ENCODE measurements around the gene RAB27A. TPM values are rescaled to one million over a fixed set of nuclear protein-coding genes. Genes with fewer than 3 reads are reported as not detected.

Gene RAB27A
- total and polyA plus RNA-seq, 2 donors (not counting 3 experiments of a cell fraction or from before 2014, with no cell fraction given), result 7.3 to 30.9 TPM

GRCh38 chr15:55245059-55245458, 44.6 kb downstream of the RAB27A start:
- TF ChIP-seq MYC (IDR thresholded peaks at IDR 0.05; ENCODE audit: low read depth, low read length), result no peak
- no peak for TF ChIP-seq JUN (IDR thresholded peaks at IDR 0.05; ENCODE audit: borderline replicate concordance, insufficient read depth, insufficient read length, low read depth)
- TF ChIP-seq GATA2 (IDR thresholded peaks at IDR 0.05; ENCODE audit: insufficient read depth, insufficient read length, low read depth, low read length), result no peak
- TF ChIP-seq POLR2AphosphoS5 (IDR thresholded peaks at IDR 0.05; ENCODE audit: insufficient read depth, low read depth, low read length), result no peak
- TF ChIP-seq, protein P1, sequence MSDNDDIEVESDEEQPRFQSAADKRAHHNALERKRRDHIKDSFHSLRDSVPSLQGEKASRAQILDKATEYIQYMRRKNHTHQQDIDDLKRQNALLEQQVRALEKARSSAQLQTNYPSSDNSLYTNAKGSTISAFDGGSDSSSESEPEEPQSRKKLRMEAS (IDR thresholded peaks at IDR 0.05; ENCODE audit: insufficient read depth, insufficient read length), result no peak
- no peak for TF ChIP-seq POLR2A (IDR thresholded peaks at IDR 0.05; ENCODE audit: low read depth, low read length)
- TF ChIP-seq, protein P2, sequence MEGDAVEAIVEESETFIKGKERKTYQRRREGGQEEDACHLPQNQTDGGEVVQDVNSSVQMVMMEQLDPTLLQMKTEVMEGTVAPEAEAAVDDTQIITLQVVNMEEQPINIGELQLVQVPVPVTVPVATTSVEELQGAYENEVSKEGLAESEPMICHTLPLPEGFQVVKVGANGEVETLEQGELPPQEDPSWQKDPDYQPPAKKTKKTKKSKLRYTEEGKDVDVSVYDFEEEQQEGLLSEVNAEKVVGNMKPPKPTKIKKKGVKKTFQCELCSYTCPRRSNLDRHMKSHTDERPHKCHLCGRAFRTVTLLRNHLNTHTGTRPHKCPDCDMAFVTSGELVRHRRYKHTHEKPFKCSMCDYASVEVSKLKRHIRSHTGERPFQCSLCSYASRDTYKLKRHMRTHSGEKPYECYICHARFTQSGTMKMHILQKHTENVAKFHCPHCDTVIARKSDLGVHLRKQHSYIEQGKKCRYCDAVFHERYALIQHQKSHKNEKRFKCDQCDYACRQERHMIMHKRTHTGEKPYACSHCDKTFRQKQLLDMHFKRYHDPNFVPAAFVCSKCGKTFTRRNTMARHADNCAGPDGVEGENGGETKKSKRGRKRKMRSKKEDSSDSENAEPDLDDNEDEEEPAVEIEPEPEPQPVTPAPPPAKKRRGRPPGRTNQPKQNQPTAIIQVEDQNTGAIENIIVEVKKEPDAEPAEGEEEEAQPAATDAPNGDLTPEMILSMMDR (IDR thresholded peaks at IDR 0.05; ENCODE audit: extremely low read depth in 1 of 2, insufficient read depth in 1 of 2, low read depth in 1 of 2, low read length in 2 of 2), result no peak
- no peak for TF ChIP-seq FOS (IDR thresholded peaks at IDR 0.05; ENCODE audit: borderline replicate concordance, insufficient read depth, low read length)
- no peak for TF ChIP-seq EZH2 (IDR thresholded peaks at IDR 0.05; ENCODE audit: borderline replicate concordance, low read depth, low read length, severe bottlenecking)
- Histone ChIP-seq H2AFZ (ENCODE audit: low read depth, low read length) (no peak overlapping the region), H3K9me3 (replicated peaks; ENCODE audit: control insufficient read depth, insufficient read depth, low read length) (no peaks in the 10 kb centered on the region), H3K27ac (ENCODE audit: insufficient read depth, low read depth, low read length) (no peak overlapping the region), H3K4me3 (replicated peaks in 1 of 3; ENCODE audit: insufficient read depth in 1 of 3, low read depth in 1 of 3, low read length in 3 of 3) (no peak overlapping the region), H3K9me1 (replicated peaks; ENCODE audit: control insufficient read depth, extremely low read depth, insufficient read depth, low read length) (no peaks in the 10 kb centered on the region), H3K4me1 (ENCODE audit: control insufficient read depth, extremely low read depth, insufficient read depth, low read length) (peaks cover 13% of the 10 kb centered on the region), H3K27me3 (ENCODE audit: control insufficient read depth in 2 of 2, insufficient read depth in 2 of 2, low read length in 2 of 2) (no peaks in the 10 kb centered on the region), H3K36me3 (ENCODE audit: control insufficient read depth in 2 of 2, extremely low read depth in 1 of 2, insufficient read depth in 2 of 2, low read length in 2 of 2) (no peaks in the 10 kb centered on the region), H3K4me2 (ENCODE audit: insufficient read depth, low read length) (no peak overlapping the region), H3K9ac (replicated peaks; ENCODE audit: extremely low read depth, insufficient read depth, low read length) (no peak overlapping the region), H3K79me2 (ENCODE audit: control insufficient read depth, insufficient read depth, low read length) (no peaks in the 10 kb centered on the region), H4K20me1 (replicated peaks; ENCODE audit: control insufficient read depth, extremely low read depth, insufficient read depth, low read length) (no peaks in the 10 kb centered on the region)
- ChIA-PET POLR2A (no interaction called here), CTCF (interaction anchor here (0.6 to 1.2 kb wide), 2 partner anchors 8 to 190 kb away, joined by 3 read pairs; no protein-coding TSS in a partner anchor)
- no TSS peak for BruUV-seq (replicated peaks)
- FAIRE-seq (no peak), DNase-seq (ENCODE audit: low read depth, low spot score) (no peak)
- intact Hi-C loops (cut with micrococcal nuclease) (no loop called here), dilution Hi-C loops (cut with MboI; ENCODE audit: extremely low pct_ligation_motif_present, low sequenced_read_pairs) (no loop called here)
